Measurements from ENCODE around the gene SUPT5H.

SUPT5H gene

GRCh38 chr19:39415111-39416046, 30.0 kb upstream of the SUPT5H start:
- H3K36me3 ChIP-seq (ENCODE audit: control insufficient read depth, insufficient read depth, low read length) = peaks cover 20% of the 10 kb centered on the region
- peak; percentile 1 for TF ChIP-seq CTCF (IDR thresholded peaks at IDR 0.05; ENCODE audit: insufficient read depth, low read length, poor library complexity, severe bottlenecking)
- DNase-seq (ENCODE audit: extremely low read depth, insufficient read length) = no peak
- H3K27me3 ChIP-seq (replicated peaks; ENCODE audit: control insufficient read depth, insufficient read depth, low read length) = no peaks in the 10 kb centered on the region
- no peak overlapping the region for H3K4me3 ChIP-seq (replicated peaks; ENCODE audit: low read depth, low read length)

GRCh38 chr19:39416152-39417120, 28.9 kb upstream of the SUPT5H start:
- H3K4me3 ChIP-seq (replicated peaks; ENCODE audit: low read depth, low read length) = no peak overlapping the region
- TF ChIP-seq CTCF (IDR thresholded peaks at IDR 0.05; ENCODE audit: insufficient read depth, low read length, poor library complexity, severe bottlenecking) = no peak
- no peak for DNase-seq (ENCODE audit: extremely low read depth, insufficient read length)
- no peaks in the 10 kb centered on the region for H3K27me3 ChIP-seq (replicated peaks; ENCODE audit: control insufficient read depth, insufficient read depth, low read length)
- peaks cover 24% of the 10 kb centered on the region for H3K36me3 ChIP-seq (ENCODE audit: control insufficient read depth, insufficient read depth, low read length)

GRCh38 chr19:39417463-39418181, 27.8 kb upstream of the SUPT5H start:
- no peaks in the 10 kb centered on the region for H3K27me3 ChIP-seq (replicated peaks; ENCODE audit: control insufficient read depth, insufficient read depth, low read length)
- no peak overlapping the region for H3K4me3 ChIP-seq (replicated peaks; ENCODE audit: low read depth, low read length)
- TF ChIP-seq CTCF (IDR thresholded peaks at IDR 0.05; ENCODE audit: insufficient read depth, low read length, poor library complexity, severe bottlenecking) = no peak
- DNase-seq (ENCODE audit: extremely low read depth, insufficient read length) = no peak
- peaks cover 29% of the 10 kb centered on the region for H3K36me3 ChIP-seq (ENCODE audit: control insufficient read depth, insufficient read depth, low read length)

GRCh38 chr19:39419003-39419402, 26.4 kb upstream of the SUPT5H start:
- no peak for TF ChIP-seq CTCF (IDR thresholded peaks at IDR 0.05; ENCODE audit: insufficient read depth, low read length, poor library complexity, severe bottlenecking)
- H3K27me3 ChIP-seq (replicated peaks; ENCODE audit: control insufficient read depth, insufficient read depth, low read length) = no peaks in the 10 kb centered on the region
- no peak for DNase-seq (ENCODE audit: extremely low read depth, insufficient read length)
- H3K36me3 ChIP-seq (ENCODE audit: control insufficient read depth, insufficient read depth, low read length) = peaks cover 36% of the 10 kb centered on the region
- no peak overlapping the region for H3K4me3 ChIP-seq (replicated peaks; ENCODE audit: low read depth, low read length)

GRCh38 chr19:39420769-39421168, 24.6 kb upstream of the SUPT5H start:
- DNase-seq (ENCODE audit: extremely low read depth, insufficient read length) = no peak
- TF ChIP-seq CTCF (IDR thresholded peaks at IDR 0.05; ENCODE audit: insufficient read depth, low read length, poor library complexity, severe bottlenecking) = no peak
- H3K27me3 ChIP-seq (replicated peaks; ENCODE audit: control insufficient read depth, insufficient read depth, low read length) = no peaks in the 10 kb centered on the region
- no peak overlapping the region for H3K4me3 ChIP-seq (replicated peaks; ENCODE audit: low read depth, low read length)
- H3K36me3 ChIP-seq (ENCODE audit: control insufficient read depth, insufficient read depth, low read length) = peaks cover 41% of the 10 kb centered on the region

All from GM06990 (cell line).